ENCODE measurements around the gene OSTF1.
A peak's percentile ranks its signal among the peaks of the same experiment; 100 is the strongest.

OSTF1 gene, protein sequence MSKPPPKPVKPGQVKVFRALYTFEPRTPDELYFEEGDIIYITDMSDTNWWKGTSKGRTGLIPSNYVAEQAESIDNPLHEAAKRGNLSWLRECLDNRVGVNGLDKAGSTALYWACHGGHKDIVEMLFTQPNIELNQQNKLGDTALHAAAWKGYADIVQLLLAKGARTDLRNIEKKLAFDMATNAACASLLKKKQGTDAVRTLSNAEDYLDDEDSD

DNA sequence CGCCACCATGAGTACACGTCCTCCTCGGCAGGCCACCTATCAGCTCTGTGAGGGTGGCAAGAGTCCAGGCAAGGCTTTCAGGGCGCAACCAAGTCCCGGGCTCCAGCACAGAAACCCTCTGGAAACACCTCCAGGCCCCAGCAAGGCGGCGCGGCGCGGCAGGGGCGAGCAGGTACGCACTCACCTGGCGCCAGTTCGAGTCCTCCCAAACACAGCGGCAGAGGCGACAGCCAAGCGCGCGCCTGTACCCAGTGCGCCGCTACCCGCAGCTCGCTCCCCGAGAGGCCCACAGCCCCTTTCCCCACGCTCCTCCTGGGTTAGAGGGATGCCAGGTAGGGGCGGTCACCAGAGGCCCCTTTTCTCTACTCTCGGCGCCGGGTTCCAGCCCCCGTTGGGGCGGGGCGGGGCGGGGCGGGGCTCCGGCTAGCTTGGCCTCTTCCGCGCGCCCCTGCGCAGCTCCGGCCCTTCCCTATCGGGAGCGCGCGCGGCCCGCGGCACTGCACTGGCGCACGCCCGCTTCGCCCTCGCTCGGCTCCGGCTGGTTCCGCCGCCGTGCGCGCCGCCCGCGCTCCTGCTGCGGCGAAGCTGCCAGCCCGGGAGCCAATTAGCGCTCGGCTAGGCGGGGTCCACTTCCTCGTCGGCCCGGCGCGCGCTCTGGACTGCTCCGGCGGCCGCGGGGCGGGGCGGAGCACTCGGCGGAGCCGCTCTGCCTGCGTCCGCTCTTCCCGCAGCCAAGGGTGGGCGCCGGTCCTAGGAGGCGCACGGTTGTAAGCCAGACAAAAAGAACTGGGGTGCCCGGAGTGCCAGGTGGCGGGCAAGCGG is at the start of gene OSTF1, which contains the start of gene NMRK1:
OSTF1 (plus strand) TSS at position 691 of the 822 bp plus-strand sequence. CDS start 179 bp downstream, outside the sequence.
NMRK1 (minus strand) TSS at position 332 of the 822 bp plus-strand sequence. CDS start 5,040 bp downstream, outside the sequence.
- DNase-seq: peak; percentile 93 to 97

DNA sequence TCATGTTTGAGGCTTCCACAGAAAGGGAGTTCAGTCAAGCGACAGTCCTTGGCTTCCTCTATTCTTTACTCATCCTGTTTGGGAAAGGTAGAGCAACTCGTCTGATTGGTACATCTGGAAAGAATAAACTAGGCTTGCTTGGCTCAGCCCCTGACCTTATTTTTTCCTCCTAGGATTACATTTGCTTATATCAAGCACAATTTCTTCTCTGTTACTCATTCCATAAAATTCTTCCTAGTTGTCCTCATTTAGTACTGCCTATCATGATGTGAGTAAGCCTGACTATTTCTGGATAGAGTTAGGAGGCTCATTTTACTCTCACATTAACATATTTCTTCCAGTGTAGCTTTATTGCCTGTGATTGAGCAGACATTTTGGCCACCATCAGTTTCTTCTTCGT is 49.3 kb upstream of the OSTF1 start:
- DNase-seq: no peak

DNA sequence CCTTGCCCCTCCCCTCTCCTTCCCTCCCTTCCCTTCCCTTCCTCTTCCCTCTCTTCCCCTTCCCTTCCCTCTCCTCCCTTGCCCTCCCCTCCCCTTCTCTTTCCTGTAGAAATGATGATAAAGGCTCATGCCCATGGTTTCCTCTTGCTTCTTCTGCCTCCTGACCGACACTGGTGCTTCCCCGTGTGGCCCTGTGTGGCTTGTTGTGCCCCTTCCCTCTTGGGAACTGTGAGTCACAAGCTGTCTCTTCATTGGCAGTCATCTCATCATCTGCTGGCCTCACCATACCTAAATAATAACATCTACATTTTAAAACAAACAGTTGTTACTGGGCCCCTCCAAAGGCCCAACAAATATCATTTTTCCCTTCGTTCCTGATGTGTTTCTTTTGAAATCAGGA is 48.5 kb upstream of the OSTF1 start:
- DNase-seq: no peak

DNA sequence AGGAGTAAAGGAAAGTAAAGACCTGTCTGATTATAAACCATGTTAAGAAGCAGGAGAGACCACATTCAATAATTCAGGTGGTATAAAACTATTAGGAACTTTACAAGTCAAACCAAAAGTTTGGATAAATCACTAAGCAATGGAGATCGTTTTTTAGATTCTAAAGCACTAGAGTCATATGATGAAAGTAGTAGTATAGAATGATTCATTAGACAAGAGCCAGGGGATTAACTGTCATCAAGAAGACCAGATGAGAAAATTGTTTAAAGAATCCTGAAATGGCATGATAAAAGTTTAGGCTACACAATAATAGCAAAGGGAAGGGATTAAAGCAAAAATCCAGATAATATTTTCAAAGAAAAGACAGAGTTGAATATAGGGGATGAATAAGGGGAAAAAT is 47.3 kb upstream of the OSTF1 start:
- no peak for DNase-seq

DNA sequence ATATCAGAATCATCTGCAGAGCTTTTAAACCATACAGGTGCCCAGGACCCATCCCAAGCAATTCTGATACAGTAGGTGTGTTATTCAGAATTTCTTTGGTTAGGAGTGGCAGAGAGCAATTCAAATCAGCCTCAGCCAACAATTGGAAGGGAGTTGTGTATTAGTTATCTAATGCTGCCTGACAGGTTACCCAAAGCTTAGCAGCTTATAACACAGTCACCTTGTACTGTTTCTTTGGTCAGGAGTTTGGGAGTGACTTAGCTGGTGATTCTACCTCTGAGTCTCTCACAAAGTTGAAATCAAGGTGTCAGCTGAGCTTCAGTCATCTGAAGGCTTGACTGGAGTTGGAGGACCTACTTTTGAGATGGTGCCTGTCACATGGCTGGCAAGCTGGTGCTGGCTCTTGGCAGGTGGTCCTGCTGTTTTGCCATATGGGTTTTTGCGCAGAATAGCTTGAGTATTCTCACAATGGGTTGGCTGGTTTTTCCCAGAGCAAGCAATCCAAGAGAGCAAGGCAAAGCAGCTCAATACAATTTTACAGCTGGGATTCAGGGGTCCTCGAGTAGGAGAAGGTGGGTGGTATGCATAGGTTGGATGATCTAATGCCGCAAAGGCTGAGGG is 41.5 kb upstream of the OSTF1 start:
- DNase-seq: no peak

DNA sequence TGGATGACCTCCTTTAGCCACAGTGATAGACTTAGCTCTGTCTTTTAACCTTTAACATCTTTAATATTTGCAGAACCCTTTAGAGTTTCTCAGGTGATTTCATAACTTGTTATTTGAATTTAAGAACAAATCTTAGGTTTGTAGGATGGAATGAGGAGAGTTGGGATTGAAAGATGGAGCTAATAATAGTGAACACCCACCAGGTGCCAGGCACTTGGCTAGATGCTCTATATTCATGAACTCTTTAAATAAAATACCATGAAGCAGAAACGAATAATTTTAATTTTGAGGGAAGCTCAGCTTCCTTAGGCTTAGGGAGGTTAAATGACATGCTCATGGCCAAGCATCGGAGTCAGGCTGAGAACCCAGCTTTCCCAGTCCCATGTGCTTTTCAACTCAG is 40.8 kb upstream of the OSTF1 start:
- no peak for DNase-seq

DNA sequence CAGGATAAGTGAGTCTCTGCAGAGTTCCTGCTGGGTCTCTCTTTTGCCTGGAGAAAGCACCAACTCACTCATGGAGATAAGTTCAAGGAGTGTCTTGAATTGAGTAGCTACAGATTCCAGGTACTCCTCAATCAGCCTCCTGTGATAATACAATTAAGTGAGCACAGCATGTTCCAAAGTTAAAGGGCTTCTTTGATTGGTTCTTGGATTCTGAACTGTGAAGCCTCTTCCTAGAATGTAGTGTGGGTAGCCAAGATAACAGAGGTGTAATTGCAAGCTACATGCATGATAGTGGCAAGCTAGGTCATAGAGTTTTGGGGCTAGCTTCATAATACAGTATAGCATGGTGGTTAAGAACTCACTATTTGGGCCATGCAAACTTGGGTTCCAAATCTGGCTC is 37.0 kb upstream of the OSTF1 start:
- no peak for DNase-seq

DNA sequence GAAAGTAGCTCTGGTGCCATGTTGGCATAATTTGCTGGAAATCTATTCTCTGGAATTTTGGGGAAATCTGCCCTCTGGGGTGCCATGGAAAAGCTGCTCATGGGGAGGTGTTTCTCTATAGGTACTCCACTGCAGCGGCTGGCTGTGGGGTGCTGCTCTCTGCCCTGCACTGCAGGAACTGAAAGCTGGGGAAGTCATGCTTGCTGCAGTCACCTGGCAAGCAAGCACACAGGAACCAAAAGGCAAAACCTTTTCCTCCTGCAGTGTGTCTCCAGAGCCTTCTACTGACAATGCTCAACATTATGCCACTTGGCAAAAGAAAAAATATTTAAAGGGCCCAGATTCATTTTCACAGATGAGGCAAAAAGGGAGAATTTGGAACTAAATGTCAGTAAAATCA is 34.4 kb upstream of the OSTF1 start:
- no peak for DNase-seq

DNA sequence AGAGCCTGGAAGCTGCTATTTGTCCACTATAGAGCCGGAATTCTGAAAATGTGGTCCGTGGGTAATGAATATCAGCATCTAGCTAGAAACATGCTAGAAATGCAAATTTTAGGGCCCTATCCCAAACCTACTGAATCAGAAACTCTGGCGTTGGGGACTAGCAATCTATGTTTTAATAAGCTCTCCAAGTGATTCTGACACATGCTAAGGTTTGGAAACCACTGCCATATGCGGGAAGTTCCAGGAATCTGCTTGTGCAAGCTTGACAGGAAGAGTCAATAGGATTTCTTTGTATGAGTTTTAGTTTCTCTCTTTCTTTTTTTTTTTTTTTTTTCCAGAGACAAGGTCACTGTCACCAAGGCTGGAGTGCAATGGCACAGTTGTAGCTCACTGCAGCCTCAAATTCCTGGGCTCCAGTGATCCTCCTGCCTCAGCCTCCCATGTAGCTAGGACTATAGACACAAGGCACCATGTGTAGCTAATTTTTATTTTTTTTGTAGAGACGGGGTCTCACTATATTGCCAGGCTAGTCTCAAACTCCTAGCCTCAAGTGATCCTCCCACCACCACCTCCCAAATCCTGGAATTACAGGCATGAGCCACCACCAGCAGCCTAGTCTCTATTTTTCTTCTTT is 33.8 kb upstream of the OSTF1 start:
- DNase-seq: no peak

DNA sequence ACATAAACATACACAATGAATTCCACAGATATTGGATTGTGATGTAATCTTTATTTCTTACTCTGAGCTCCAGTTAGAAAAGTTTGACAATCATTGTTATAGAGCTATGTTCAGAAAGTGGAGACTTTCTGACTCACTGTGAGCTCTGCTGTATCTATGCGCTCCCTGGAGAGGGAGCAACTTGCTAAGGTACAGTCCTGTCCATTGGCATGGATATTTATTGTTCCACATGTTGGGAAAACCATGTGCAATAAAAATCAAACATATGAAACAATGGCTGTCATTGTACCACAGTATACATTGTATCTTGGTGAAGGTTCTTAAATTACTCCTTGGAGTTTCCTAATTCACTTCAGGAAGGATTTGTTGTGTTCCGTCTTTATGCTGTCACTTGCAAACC is 27.1 kb upstream of the OSTF1 start:
- no peak for DNase-seq

DNA sequence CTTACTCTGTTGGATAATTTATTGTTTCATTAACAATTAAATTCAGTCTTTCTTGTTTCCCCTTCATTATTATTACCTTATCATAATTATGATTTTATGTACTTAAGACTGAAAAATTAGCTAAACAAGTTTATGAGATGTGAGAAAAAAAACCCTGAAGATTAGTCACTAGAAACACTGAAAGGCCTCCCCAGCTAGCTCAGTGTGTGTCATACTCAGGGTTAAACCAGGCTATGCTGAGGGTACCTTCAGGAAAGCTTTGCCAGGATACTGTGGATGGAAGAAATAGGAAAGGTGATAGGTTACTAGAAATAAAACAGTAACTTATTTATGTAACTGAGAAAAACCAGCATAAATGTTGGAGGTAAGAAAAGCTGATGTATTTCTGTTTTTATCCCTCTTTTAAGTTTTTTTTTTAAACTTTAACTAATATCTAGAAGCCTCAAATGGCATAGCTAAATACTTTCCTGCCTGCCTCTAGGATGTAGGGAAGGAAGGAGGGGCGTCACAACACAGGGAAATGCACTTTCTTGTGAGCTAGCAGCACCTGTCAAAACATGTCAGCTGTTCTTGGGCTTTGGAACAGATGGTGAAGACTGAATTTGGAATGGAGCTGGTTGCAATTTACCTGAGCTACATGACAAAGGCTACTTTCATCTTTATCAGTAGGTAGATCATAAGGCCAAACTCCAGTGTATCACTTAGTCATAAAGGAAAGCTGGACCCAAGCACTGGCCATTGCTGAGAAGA is 24.6 kb upstream of the OSTF1 start:
- DNase-seq: no peak

DNA sequence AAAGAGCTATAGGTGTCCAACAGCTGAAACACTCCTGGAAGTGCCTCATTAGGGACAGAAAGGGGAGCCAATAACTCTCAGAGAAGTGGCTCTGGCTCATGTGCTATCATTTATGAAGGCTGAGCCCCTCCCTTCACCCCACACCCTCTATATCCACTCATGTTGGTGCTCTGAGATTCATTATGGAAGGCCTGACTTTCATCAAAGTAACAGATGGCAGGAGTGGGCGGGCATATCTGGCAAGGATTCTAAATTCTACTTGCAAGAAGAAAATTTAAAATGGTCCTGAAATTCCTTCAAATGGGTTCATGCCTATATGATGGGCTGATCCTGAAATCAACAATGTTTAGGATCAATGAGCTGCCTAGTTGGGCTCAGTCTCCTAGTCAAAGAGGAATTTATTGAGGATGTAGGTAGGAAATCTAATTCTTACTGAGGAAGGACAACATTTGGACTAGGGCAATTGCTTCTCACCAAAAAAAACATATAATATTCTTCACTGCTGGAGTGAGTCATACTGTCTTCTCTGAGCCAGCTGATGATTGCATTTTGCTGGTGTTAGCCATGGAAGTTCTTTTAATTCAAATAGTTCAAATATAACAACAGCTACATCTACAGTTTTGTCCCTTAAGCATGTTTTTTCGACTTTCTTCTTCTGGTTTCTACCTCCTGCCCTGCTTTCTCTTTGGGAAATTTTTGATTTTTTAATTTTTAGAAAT is 23.8 kb upstream of the OSTF1 start:
- no peak for DNase-seq

DNA sequence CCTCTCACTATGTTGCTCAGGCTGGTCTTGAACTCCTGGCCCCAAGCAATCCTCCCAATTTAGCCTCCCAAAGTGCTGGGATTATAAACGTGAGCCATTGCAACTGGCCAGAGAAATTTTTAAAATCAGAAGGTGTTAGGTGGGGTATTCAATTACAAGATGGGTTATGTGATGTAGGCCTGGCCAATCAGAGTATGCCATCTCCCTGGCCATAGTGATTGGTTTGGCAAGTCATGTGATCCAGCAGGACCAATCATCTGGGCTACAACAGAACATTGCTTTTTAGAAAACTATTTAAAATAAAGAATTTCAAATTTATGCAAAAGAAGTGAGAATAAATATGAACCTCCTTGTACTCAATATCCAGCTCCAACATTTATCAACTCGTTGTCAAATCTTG is 22.8 kb upstream of the OSTF1 start:
- no peak for DNase-seq

DNA sequence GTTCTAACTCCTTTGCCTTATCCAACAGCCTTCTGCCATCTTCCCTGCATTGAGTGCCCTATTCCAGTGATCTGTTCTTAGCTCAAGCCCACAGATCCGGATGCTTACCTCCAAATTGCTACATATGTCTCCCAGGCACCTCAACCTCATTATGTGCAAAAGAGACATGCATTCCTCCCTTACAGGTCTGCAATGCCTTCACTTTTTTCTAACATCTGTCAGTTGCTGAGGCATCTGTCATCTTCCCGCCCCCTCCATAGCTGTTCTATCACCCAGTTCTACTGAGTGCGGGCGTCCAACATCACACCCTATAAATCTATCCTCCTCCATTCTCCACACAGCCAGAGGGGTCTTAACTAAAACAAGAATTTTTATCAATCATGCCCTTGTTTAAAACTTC is 20.4 kb upstream of the OSTF1 start:
- DNase-seq: no peak

DNA sequence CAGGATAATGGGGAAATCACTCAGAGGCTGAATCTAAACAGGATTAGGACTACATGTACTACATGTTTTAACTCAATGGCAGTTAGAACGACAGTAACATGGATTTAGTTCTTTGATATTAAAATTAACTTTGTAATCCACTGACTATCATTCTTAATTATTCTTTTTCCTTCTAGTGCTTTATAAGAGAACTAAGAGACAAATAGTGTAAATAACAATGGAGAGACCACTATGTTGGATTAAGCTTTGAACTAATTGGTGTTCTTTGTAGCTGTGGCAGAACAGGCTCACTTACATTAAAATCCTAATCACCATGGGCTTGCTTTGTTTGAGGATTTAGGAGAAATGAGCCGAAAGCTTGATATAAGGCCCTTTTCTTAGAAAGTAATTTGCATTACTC is 19.1 kb upstream of the OSTF1 start:
- no peak for DNase-seq

DNA sequence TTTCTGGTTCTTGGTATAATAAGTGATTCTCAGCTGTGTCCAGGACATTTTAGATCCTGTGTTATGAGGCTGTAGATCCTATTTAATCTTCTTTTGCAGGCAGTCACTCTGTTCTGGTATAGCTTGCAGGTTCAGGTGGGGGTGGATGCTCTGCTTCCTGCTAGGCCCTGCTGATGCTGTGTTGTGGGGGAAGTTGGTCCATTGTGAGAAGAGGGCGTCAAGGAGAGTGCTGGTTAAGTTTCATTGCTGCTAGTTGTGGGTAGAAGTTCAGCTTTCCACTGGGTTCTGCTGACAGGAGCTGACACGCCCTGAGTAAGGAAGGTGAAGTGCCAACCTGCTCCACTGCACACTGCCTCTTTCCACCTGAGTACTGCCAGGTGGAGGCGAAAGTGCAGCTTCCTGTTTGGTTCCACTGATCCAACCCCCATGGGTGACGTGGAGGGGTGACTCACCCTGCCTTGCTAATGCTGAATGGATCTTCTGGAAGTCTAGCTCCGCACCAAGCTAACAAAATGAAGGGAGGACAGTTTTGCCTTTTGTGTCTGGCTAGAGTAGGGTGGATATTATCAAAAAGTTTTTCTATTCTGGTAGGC is 16.7 kb upstream of the OSTF1 start:
- no peak for DNase-seq

DNA sequence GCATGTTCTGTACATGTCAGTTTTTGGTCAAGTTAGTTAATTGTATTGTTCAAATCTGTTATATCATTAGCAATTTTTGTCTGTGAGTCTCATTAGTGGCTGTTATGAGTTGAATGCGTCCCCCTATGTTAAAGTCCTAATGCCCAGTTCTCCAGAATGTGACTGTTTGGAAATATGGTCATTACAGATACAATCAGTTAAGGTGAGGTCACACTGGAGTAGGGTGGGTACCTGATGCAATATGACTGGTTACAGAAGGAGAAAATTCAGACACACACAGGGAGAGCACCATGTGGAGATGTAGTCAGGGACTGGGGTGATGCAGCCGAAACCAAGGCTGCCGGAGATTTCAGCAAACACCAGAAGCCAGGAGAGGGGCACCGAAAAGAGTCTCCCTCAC is 15.4 kb upstream of the OSTF1 start:
- DNase-seq: no peak

DNA sequence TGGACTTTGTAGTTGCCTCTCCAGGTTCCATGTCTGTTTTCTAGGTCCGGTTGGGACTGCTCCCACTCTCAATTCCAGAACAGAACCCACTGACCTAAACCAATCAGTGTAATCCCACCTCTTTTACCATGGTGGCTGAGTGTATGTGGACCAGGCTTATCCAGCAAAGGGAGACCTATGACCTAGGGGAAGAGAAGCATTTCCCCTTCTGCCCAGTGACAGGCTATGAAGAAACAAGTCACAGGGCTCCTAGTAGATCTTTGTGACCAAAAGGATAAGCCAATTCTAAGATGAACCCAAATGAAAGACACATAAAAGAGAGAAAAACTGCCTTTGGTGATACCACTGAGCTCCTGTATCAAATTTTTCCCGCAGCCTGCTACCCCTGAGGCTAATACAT is 6.7 kb upstream of the OSTF1 start:
- no peak for DNase-seq

DNA sequence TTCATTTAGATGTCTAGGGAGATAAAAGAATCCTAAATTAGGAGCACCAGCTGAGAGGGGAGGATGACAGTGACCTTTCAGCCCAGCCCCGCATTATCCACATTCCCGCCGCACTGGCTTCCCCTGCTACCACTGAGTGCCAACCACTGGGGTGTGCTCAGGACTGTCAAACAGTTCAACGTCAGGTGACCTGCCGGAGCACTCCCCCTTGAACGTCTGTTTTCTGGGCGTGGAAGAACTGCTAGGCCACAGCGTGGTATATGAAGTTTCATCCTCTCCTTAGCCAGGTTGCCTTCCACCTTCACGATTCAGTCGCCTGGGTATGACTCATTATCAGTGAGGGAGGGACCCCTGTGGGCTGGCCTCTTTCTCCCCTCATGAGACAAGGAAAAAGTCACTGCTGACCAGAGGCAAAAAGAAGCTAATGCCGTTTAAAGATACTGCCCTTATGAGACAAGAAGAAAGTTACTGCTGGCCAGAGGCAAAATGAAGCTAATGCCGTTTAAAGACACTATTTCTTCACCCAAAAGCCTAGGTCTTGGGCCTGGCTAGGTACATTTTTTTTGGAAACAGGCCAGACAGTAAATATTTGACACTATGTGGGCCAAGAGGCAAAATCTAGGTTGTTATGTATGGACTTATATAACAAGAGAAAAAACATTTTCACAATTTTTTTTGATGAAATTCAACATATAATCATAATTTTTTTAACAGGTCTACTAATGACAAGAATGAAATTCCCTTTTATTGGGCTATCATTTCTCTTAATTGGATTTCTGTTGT is 4.9 kb upstream of the OSTF1 start:
- no peak for DNase-seq

DNA sequence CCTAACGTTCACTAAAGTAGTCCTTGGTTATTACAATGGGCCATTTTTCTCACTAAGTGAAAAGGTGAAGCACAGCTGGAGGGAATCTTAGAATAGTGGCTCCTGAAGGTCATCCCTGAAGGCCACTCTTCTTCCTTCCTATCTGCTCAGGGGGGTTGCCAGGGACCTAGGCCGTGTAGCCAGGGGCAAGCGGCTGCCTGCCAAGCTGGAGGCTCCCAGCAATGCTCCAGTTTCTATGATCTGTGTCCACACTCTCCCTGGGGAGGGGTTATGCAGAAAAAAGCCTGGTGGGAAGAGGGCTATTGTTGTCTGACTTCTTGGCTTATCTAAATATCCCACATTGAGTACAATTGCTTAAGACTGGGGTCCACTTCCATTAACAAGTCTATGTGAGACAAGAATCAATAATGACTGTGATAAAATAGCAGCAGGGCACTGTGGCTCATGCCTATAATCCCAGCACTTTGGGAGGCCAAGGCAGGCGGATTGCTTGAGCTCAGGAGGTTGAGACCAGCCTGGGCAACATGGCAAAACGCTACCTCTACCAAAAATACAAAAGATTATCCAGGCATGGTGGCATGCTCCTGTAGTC is 4.1 kb upstream of the OSTF1 start:
- DNase-seq: no peak

DNA sequence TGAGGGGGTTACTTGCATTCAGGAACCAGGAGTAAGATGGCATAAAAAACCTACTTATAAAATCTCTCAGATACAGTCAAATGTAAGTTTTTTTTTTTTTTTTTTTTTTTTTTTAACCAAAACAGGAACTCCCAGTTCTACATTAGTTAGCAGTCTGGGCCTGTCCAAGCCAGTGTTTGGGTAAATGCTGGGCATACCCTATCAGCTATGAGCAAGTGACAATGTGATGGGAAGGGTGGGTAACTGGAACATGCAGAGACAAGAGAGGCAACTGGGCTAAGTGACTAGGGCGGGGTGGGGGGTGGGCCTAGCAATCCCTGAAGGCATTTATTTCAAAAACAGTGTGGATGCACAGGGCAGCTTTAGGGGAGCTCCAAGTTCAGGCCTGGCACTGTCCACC is 2.7 kb upstream of the OSTF1 start:
- no peak for DNase-seq
